ENCODE data around the gene ATAD3B.
"Not testable (repeated sequence)": the region's sequence is repeated elsewhere in the genome, so short reads cannot be mapped to it uniquely, and the experiment has no call there.

DNA sequence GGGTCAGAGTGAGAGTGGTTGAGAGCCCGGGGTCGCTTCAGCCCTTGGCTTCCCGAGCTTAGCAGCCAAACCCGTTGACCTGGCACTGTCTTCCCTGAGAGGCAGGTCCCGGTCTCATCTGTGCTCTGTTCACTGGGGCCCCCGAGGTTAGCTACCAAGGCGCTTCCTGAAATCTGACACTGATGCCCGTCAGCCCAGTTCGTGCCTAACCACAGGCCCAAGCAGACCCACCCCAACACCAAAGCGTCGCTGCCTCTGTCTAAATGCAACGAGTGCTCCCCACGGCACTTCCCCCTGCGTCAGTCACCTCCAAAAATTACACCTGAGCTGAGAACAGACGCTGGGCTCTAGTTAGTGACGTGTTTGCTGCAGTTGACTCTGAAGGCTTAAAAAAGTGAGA, 42.8 kb downstream of the ATAD3B start:
- TF ChIP-seq, protein P1, sequence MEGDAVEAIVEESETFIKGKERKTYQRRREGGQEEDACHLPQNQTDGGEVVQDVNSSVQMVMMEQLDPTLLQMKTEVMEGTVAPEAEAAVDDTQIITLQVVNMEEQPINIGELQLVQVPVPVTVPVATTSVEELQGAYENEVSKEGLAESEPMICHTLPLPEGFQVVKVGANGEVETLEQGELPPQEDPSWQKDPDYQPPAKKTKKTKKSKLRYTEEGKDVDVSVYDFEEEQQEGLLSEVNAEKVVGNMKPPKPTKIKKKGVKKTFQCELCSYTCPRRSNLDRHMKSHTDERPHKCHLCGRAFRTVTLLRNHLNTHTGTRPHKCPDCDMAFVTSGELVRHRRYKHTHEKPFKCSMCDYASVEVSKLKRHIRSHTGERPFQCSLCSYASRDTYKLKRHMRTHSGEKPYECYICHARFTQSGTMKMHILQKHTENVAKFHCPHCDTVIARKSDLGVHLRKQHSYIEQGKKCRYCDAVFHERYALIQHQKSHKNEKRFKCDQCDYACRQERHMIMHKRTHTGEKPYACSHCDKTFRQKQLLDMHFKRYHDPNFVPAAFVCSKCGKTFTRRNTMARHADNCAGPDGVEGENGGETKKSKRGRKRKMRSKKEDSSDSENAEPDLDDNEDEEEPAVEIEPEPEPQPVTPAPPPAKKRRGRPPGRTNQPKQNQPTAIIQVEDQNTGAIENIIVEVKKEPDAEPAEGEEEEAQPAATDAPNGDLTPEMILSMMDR (IDR thresholded peaks at IDR 0.05) = not testable (repeated sequence)
- TF ChIP-seq POLR2A (IDR thresholded peaks at IDR 0.05) = not testable (repeated sequence)
